Naive B cell (primary cell): ENCODE data around the gene UGT1A5. TPM values are rescaled to one million over a fixed set of nuclear protein-coding genes. Genes with fewer than 3 reads are reported as not detected.
"Not testable (repeated sequence)": the region's sequence is repeated elsewhere in the genome, so short reads cannot be mapped to it uniquely, and the experiment has no call there.

Source experiments
- ATAC-seq, 2 donors: fragments of 150-1000 bp; cut with Tn5 transposase; 2 replicates each; pipeline ENCODE4 v1.10.0; 2021; ENCODE audit warnings: low read depth in 2 of 2, mild to moderate bottlenecking in 2 of 2, moderate library complexity in 2 of 2
- DNase-seq: peaks from one replicate; pipeline ENCODE4 v3.0.0; 2022
- H3K27ac Mint-ChIP-seq, 6 donors: one replicate each; pipeline ENCODE4 v1.8.0; 2020 to 2022; ENCODE audit warnings: mild to moderate bottlenecking in 6 of 6, mixed read lengths in 6 of 6, moderate library complexity in 5 of 6, inconsistent platforms in 2 of 6
- H3K27me3 Mint-ChIP-seq, 3 donors: one replicate each; pipeline ENCODE4 v1.8.0; 2021 to 2022; ENCODE audit warnings: mixed read lengths in 3 of 3, mild to moderate bottlenecking in 1 of 3
- H3K36me3 Mint-ChIP-seq, 2 donors: one replicate each; pipeline ENCODE4 v1.8.0; 2020 to 2022; ENCODE audit warnings: mixed read lengths in 2 of 2, inconsistent platforms in 1 of 2, mild to moderate bottlenecking in 1 of 2
- H3K4me1 Mint-ChIP-seq, 3 donors: one replicate each; pipeline ENCODE4 v1.8.0; 2020 to 2022; ENCODE audit warnings: mixed read lengths in 3 of 3, inconsistent platforms in 1 of 3, mild to moderate bottlenecking in 1 of 3, moderate library complexity in 1 of 3
- H3K4me3 Mint-ChIP-seq, 8 donors: one replicate each; pipeline ENCODE4 v1.8.0; 2020 to 2022; ENCODE audit warnings: mild to moderate bottlenecking in 8 of 8, mixed read lengths in 8 of 8, moderate library complexity in 8 of 8, inconsistent platforms in 2 of 8
- H3K9me3 Mint-ChIP-seq, 7 donors: one replicate each; pipeline ENCODE4 v1.8.0; 2020 to 2022; ENCODE audit warnings: mixed read lengths in 7 of 7, mild to moderate bottlenecking in 5 of 7, inconsistent platforms in 2 of 7, moderate library complexity in 1 of 7
- polyA plus RNA-seq, 6 donors: library from polyadenylated mRNA; unstranded; fragments of 300-500 nt; fragmentation: Illumina TruSeq; gene quantifications; one replicate each; pipeline ENCODE4 v1.2.3, GENCODE V29; 2021; ENCODE audit warnings: low read depth in 6 of 6

Gene UGT1A5
- polyA plus RNA-seq, 6 donors from 2014 or later: not detected

- Mint-ChIP-seq H3K36me3 (no peaks in the 10 kb centered on the region), H3K27ac (no peak overlapping the region), H3K27me3 (peaks cover 0 to 27% (median 17%) of the 10 kb centered on the region in 3 donors), H3K4me3 (no peak overlapping the region), H3K4me1 (no peaks in the 10 kb centered on the region), H3K9me3 (peaks cover 0 to 8% (median 3%) of the 10 kb centered on the region in 7 donors)
- DNase-seq (no peak), ATAC-seq (no peak)
Observed at GRCh38 chr2:233702238-233702637, 10.5 kb upstream of the UGT1A5 start.

GRCh38 chr2:233705911-233706506 lies 6.7 kb upstream of the UGT1A5 start:
- H3K36me3 Mint-ChIP-seq: no peaks in the 10 kb centered on the region
- DNase-seq (no peak), ATAC-seq (no peak)
- H3K27ac Mint-ChIP-seq: no peak overlapping the region
- peaks cover 0 to 8% (median 3%) of the 10 kb centered on the region in 7 donors for H3K9me3 Mint-ChIP-seq
- no peak overlapping the region for H3K4me3 Mint-ChIP-seq
- H3K27me3 Mint-ChIP-seq: peaks cover 5 to 19% (median 8%) of the 10 kb centered on the region in 3 donors
- peaks cover 0 to under 1% (median 0%) of the 10 kb centered on the region in 3 donors for H3K4me1 Mint-ChIP-seq

GRCh38 chr2:233706720-233707119 lies 6.0 kb upstream of the UGT1A5 start:
- Mint-ChIP-seq H3K4me1 (peaks cover 5 to 6% (median 6%) of the 10 kb centered on the region in 3 donors), H3K4me3 (no peak overlapping the region), H3K36me3 (no peaks in the 10 kb centered on the region), H3K27me3 (peaks cover 8 to 19% (median 10%) of the 10 kb centered on the region in 3 donors), H3K9me3 (peaks cover 0 to 8% (median 3%) of the 10 kb centered on the region in 7 donors), H3K27ac (no peak overlapping the region)
- no peak for DNase-seq
- ATAC-seq: no peak

GRCh38 chr2:233707940-233708644 lies 4.6 kb upstream of the UGT1A5 start:
- ATAC-seq: no peak
- Mint-ChIP-seq H3K4me3 (peak overlapping the region in 1 of 8 donors; percentile 16), H3K27ac (no peak overlapping the region), H3K27me3 (peaks cover 8 to 24% (median 10%) of the 10 kb centered on the region in 3 donors), H3K9me3 (peaks cover 0 to 8% (median 3%) of the 10 kb centered on the region in 7 donors), H3K36me3 (no peaks in the 10 kb centered on the region), H3K4me1 (peaks cover 5 to 7% (median 6%) of the 10 kb centered on the region in 3 donors)
- no peak for DNase-seq

GRCh38 chr2:233708942-233709341 lies 3.8 kb upstream of the UGT1A5 start:
- DNase-seq (no peak), ATAC-seq (no peak)
- no peak overlapping the region for H3K4me3 Mint-ChIP-seq
- peaks cover 0 to 4% (median 3%) of the 10 kb centered on the region in 7 donors for H3K9me3 Mint-ChIP-seq
- H3K36me3 Mint-ChIP-seq: no peaks in the 10 kb centered on the region
- H3K27me3 Mint-ChIP-seq: peaks cover 12 to 23% (median 13%) of the 10 kb centered on the region in 3 donors
- H3K27ac Mint-ChIP-seq: no peak overlapping the region
- peaks cover 5 to 7% (median 6%) of the 10 kb centered on the region in 3 donors for H3K4me1 Mint-ChIP-seq

- Mint-ChIP-seq H3K9me3 (no peaks in the 10 kb centered on the region), H3K36me3 (no peaks in the 10 kb centered on the region), H3K4me3 (no peak overlapping the region), H3K4me1 (peaks cover 5 to 7% (median 6%) of the 10 kb centered on the region in 3 donors), H3K27me3 (peaks cover 16 to 25% (median 21%) of the 10 kb centered on the region in 3 donors), H3K27ac (peak overlapping the region in 1 of 6 donors; percentile 83)
- ATAC-seq: peak; percentile 67 to 75
- peak; percentile 49 for DNase-seq
Observed at GRCh38 chr2:233711312-233712008, 1.2 kb upstream of the UGT1A5 start.

GRCh38 chr2:233713262-233713615 lies 532 bp downstream of the UGT1A5 start:
- Mint-ChIP-seq H3K36me3 (no peaks in the 10 kb centered on the region), H3K27ac (no peak overlapping the region), H3K9me3 (peaks cover 0 to under 1% (median 0%) of the 10 kb centered on the region in 7 donors), H3K27me3 (peaks cover 26 to 33% (median 32%) of the 10 kb centered on the region in 3 donors), H3K4me1 (peaks cover 5 to 7% (median 6%) of the 10 kb centered on the region in 3 donors), H3K4me3 (no peak overlapping the region)
- DNase-seq (no peak), ATAC-seq (no peak)

GRCh38 chr2:233714121-233714520 lies 1.4 kb downstream of the UGT1A5 start:
- Mint-ChIP-seq H3K4me3 (no peak overlapping the region), H3K4me1 (peaks cover 5 to 7% (median 6%) of the 10 kb centered on the region in 3 donors), H3K27me3 (peaks cover 30 to 42% (median 39%) of the 10 kb centered on the region in 3 donors), H3K9me3 (peaks cover 0 to 2% (median 0%) of the 10 kb centered on the region in 7 donors), H3K27ac (no peak overlapping the region), H3K36me3 (no peaks in the 10 kb centered on the region)
- no peak for ATAC-seq
- DNase-seq: no peak

- Mint-ChIP-seq H3K4me1 (no peaks in the 10 kb centered on the region), H3K27ac (no peak within 1 kb of the TSS), H3K36me3 (no peaks in the 10 kb centered on the region), H3K9me3 (peaks cover 0 to 2% (median 0%) of the 10 kb centered on the region in 7 donors), H3K27me3 (peaks cover 32 to 54% (median 40%) of the 10 kb centered on the region in 3 donors), H3K4me3 (peak within 1 kb of the TSS in 1 of 8 donors; percentile 25)
- no peak for ATAC-seq
- DNase-seq: no peak
Observed at GRCh38 chr2:233718552-233718951, 5.8 kb downstream of the UGT1A5 start, which contains the start of gene UGT1A4. TSS of gene UGT1A4 (plus strand) at chr2:233718736. CDS start at chr2:233718821, 85 bp downstream.

GRCh38 chr2:233728723-233729301 lies 16.1 kb downstream of the UGT1A5 start, which contains the start of gene UGT1A3:
TSS of gene UGT1A3 (plus strand) at chr2:233729042. CDS start at chr2:233729127, 85 bp downstream.
- H3K4me3 Mint-ChIP-seq: no peak within 1 kb of the TSS
- peaks cover 0 to 6% (median 0%) of the 10 kb centered on the region in 7 donors for H3K9me3 Mint-ChIP-seq
- peak within 1 kb of the TSS in 1 of 6 donors; percentile 39 for H3K27ac Mint-ChIP-seq
- DNase-seq (no peak), ATAC-seq (no peak)
- peaks cover 19 to 43% (median 34%) of the 10 kb centered on the region in 3 donors for H3K27me3 Mint-ChIP-seq
- H3K36me3 Mint-ChIP-seq: peaks cover 0 to 5% of the 10 kb centered on the region in 2 donors
- H3K4me1 Mint-ChIP-seq: peaks cover 0 to 5% (median 0%) of the 10 kb centered on the region in 3 donors

- Mint-ChIP-seq H3K27me3 (peaks cover 30 to 57% (median 51%) of the 10 kb centered on the region in 3 donors), H3K36me3 (peaks cover 5 to 25% of the 10 kb centered on the region in 2 donors)
- not testable (repeated sequence) for DNase-seq, H3K27ac Mint-ChIP-seq, H3K9me3 Mint-ChIP-seq, ATAC-seq, H3K4me1 Mint-ChIP-seq, H3K4me3 Mint-ChIP-seq
Observed at GRCh38 chr2:233736868-233737653, 24.4 kb downstream of the UGT1A5 start.

- ATAC-seq (no peak), DNase-seq (no peak)
- no peak overlapping the region for H3K4me3 Mint-ChIP-seq
- H3K27me3 Mint-ChIP-seq: peaks cover 40 to 44% (median 43%) of the 10 kb centered on the region in 3 donors
- H3K4me1 Mint-ChIP-seq: no peaks in the 10 kb centered on the region
- no peak overlapping the region for H3K27ac Mint-ChIP-seq
- H3K36me3 Mint-ChIP-seq: peaks cover 5 to 25% of the 10 kb centered on the region in 2 donors
- H3K9me3 Mint-ChIP-seq: peaks cover 0 to 5% (median 0%) of the 10 kb centered on the region in 7 donors
Observed at GRCh38 chr2:233740870-233741269, 28.2 kb downstream of the UGT1A5 start.
